Measurements from ENCODE around the gene STXBP6.

The STXBP6 gene

GRCh38 chr14:25037032-25037431, 12.9 kb downstream of the STXBP6 start:
- no peak for DNase-seq (ENCODE audit: low read depth)
- TF ChIP-seq POLR2A (IDR thresholded peaks at IDR 0.05; ENCODE audit: extremely low read depth, insufficient read length) (no peak), CTCF (IDR thresholded peaks at IDR 0.05; ENCODE audit: low read depth, low read length) (no peak), MYC (IDR thresholded peaks at IDR 0.05; ENCODE audit: low read depth, low read length) (no peak)
- TF ChIP-seq, protein P1, sequence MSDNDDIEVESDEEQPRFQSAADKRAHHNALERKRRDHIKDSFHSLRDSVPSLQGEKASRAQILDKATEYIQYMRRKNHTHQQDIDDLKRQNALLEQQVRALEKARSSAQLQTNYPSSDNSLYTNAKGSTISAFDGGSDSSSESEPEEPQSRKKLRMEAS (IDR thresholded peaks at IDR 0.05; ENCODE audit: low read depth, low read length) = no peak
- H3K4me3 ChIP-seq (ENCODE audit: low read depth, low read length) = no peak overlapping the region

DNA sequence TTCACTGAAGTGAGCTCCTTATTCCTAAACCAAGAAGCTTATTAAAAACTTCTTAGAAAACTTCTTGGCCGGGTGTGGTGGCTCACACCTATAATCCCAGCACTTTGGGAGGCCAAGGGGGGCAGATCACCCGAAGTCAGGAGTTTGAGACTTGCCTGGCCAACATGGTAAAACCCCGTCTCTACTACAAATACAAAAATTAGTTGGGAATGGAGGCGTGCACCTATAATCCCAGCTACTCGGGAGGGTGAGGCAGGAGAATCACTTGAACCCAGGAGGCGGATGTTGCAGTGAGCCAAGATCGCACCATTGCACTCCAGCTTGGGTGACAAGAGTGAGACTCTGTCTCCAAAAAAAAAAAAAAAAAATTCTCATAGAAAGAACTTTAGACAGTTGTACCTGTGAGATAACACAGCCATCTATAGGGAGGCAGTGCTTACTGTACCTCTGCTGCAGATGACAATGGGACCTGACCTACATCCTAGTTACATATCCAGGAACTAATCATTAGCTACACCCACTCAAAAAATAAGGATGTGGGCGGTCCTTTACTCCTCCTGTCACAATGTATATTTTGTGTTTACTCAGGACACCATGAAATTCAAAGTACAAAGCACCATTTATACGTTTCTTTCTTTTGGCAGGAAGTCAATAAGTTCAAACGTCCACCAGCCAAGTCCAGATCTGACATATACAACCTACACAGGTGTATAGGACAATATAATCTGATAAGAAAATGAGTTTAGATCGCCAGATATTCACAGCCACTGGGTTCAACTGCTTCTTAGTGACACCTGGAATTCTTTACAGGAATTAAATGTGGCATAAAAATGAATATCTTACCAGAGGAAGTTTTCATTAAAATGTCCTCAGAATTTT, 14.9 kb downstream of the STXBP6 start:
- TF ChIP-seq CTCF (IDR thresholded peaks at IDR 0.05; ENCODE audit: low read depth, low read length) (no peak), MYC (IDR thresholded peaks at IDR 0.05; ENCODE audit: low read depth, low read length) (no peak), POLR2A (IDR thresholded peaks at IDR 0.05; ENCODE audit: extremely low read depth, insufficient read length) (no peak)
- TF ChIP-seq, protein P1 (IDR thresholded peaks at IDR 0.05; ENCODE audit: low read depth, low read length) = no peak
- no peak for DNase-seq (ENCODE audit: low read depth)
- no peak overlapping the region for H3K4me3 ChIP-seq (ENCODE audit: low read depth, low read length)

DNA sequence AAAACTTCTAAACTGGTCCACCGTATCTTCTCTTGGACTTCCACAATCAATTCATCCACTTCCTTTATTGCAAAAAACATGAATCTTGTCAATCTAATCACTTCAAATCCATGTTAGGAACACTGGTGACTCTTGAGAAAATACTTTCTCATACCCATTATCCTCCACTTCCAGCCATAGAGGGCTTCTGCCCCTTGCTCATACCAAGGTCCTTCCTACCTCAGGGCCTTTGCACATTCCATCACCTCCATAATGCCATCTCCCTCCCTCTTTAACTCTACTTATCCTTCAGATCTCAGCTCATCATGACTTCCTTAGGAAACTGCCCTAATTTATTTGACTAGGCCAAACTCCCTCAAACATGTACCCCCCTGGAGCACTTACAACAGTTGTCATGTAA, 16.6 kb downstream of the STXBP6 start:
- TF ChIP-seq MYC (IDR thresholded peaks at IDR 0.05; ENCODE audit: low read depth, low read length) = no peak
- no peak for TF ChIP-seq CTCF (IDR thresholded peaks at IDR 0.05; ENCODE audit: low read depth, low read length)
- DNase-seq (ENCODE audit: low read depth) = no peak
- H3K4me3 ChIP-seq (ENCODE audit: low read depth, low read length) = no peak overlapping the region

GRCh38 chr14:25032092-25032784, 17.7 kb downstream of the STXBP6 start:
- DNase-seq (ENCODE audit: low read depth) = peak; percentile 12
- H3K4me3 ChIP-seq (ENCODE audit: low read depth, low read length) = no peak overlapping the region

DNA sequence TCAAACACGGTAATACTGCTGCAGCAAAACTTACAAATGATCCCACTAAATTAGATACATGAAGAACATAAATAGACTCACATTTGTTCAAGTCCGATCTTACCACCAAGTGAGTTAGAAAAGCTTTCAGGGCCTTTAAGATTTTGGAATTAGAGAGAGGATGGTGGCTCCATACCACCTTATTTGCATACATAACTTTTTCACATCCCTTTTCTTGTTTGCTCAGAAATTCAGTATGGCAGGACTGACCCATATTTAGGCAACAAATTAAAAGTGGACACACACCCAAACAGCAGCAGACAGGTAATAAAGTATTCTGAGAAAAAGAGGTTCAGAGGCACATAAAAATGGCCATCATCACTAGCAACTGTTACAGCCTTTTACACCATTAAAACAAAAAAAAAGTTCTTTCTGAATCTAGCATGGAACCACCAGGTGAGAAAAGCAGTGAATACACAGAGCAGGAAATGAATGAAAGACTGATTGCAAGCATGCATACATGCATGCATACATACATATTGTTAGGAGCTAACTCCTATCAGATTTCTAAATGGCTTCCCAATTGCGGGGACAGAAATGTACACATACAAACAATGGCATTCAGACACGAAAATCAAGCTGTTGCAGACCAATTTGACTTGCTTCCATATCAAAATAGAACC, 23.3 kb downstream of the STXBP6 start:
- TF ChIP-seq, protein P1 (IDR thresholded peaks at IDR 0.05; ENCODE audit: low read depth, low read length) = no peak
- TF ChIP-seq POLR2A (IDR thresholded peaks at IDR 0.05; ENCODE audit: extremely low read depth, insufficient read length) = no peak
- TF ChIP-seq MYC (IDR thresholded peaks at IDR 0.05; ENCODE audit: low read depth, low read length) = no peak
- TF ChIP-seq CTCF (IDR thresholded peaks at IDR 0.05; ENCODE audit: low read depth, low read length) = no peak
- H3K4me3 ChIP-seq (ENCODE audit: low read depth, low read length) = no peak overlapping the region
- no peak for DNase-seq (ENCODE audit: low read depth)

More at GRCh38 chr14:25032092-25032784, 17.7 kb downstream of the STXBP6 start:
- TF ChIP-seq POLR2A (IDR thresholded peaks at IDR 0.05; ENCODE audit: extremely low read depth, insufficient read length) = no peak
- peak; percentile 35 for TF ChIP-seq CTCF (IDR thresholded peaks at IDR 0.05; ENCODE audit: low read depth, low read length)

All from NB4 (cell line).